K562 (cell line): ENCODE results near the gene IL4I1. TPM values are rescaled to one million over a fixed set of nuclear protein-coding genes. Genes with fewer than 3 reads are reported as not detected.

Experiments
- CBX2 ChIP-seq: fragments of 200-600 bp; sonication (generic); IDR thresholded peaks from one replicate; pipeline ENCODE4 v1.6.1; 2012; ENCODE audit warnings: mild to moderate bottlenecking, low read length, inconsistent platforms; ENCODE audit not compliant: insufficient read depth, poor library complexity, severe bottlenecking
- CBX3 ChIP-seq, 2 experiments: IDR thresholded peaks; 1 replicate in 1 of 2; 2 replicates in 1 of 2; pipeline ENCODE4 v1.6.1; 2012; ENCODE audit warnings: inconsistent platforms in 2 of 2, low read length in 2 of 2, borderline replicate concordance in 1 of 2, control low read depth in 1 of 2
- CHD4 ChIP-seq: fragments of 200-600 bp; sonication (generic); IDR thresholded peaks from 3 replicates; pipeline ENCODE4 v1.6.1; 2012; ENCODE audit warnings: low read depth, mild to moderate bottlenecking, mixed read lengths, low read length, inconsistent platforms; ENCODE audit not compliant: insufficient read depth, insufficient replicate concordance, poor library complexity, severe bottlenecking
- E2F4 ChIP-seq: sonication (generic); formaldehyde crosslinking; IDR thresholded peaks from 2 replicates; pipeline ENCODE4 v1.8.0; 2022; ENCODE audit warnings: mild to moderate bottlenecking, low read depth, missing genetic modification reagents
- ELF1 ChIP-seq: fragments of 200-800 bp; sonication (Bioruptor generic); IDR thresholded peaks from 2 replicates; pipeline ENCODE4 v1.6.1; 2016; ENCODE audit warnings: missing genetic modification characterization, missing compliant biosample characterization
- GABPB1 ChIP-seq: sonication (generic); formaldehyde crosslinking; IDR thresholded peaks from 2 replicates; pipeline ENCODE4 v1.8.0; 2022; ENCODE audit warnings: mild to moderate bottlenecking, missing genetic modification reagents
- HMG20A ChIP-seq: fragments of 450-650 bp; formaldehyde crosslinking; conservative IDR thresholded peaks from 2 replicates; pipeline ENCODE4 v1.4.0; 2020; ENCODE audit warnings: mild to moderate bottlenecking, mixed read lengths
- MAFF ChIP-seq: IDR thresholded peaks from 2 replicates; pipeline ENCODE4 v1.6.1; 2012; ENCODE audit warnings: low read length, improper control_type of control experiment
- MAFG ChIP-seq: fragments of 450-650 bp; conservative IDR thresholded peaks from 2 replicates; pipeline ENCODE4 v1.6.1; 2016; ENCODE audit warnings: missing genetic modification characterization, missing compliant biosample characterization
- MAFK ChIP-seq: IDR thresholded peaks from 2 replicates; pipeline ENCODE4 v1.6.1; 2011; ENCODE audit warnings: low read length, improper control_type of control experiment
- NFE2 ChIP-seq: IDR thresholded peaks from 2 replicates; pipeline ENCODE4 v1.6.1; 2014; ENCODE audit warnings: antibody characterized with exemption, low read depth
- PHB ChIP-seq: fragments of 250-450 bp; sonication (Bioruptor Pico); IDR thresholded peaks from 2 replicates; pipeline ENCODE4 v1.5.0; 2021
- PURB ChIP-seq: sonication (generic); formaldehyde crosslinking; IDR thresholded peaks from 2 replicates; pipeline ENCODE4 v1.9.0; 2021; ENCODE audit warnings: low read depth, mild to moderate bottlenecking, missing genetic modification reagents
- SRF ChIP-seq, 2 experiments: fragments of 250-450, 450-650 bp in 1 of 2; sonication (Bioruptor Pico) in 1 of 2; sonication (generic) in 1 of 2; formaldehyde crosslinking; IDR thresholded peaks; 2 replicates each; pipeline versions ENCODE4 v1.5.0 to v1.5.1; 2020 to 2022; ENCODE audit warnings: mild to moderate bottlenecking in 1 of 2, missing genetic modification reagents in 1 of 2
- XRCC4 ChIP-seq: IDR thresholded peaks from one replicate; pipeline ENCODE4 v1.6.1; 2011; ENCODE audit not compliant: insufficient read depth, insufficient read length; ENCODE audit errors: extremely low read depth
- ZBTB34 ChIP-seq: fragments of 250-450 bp; sonication (Bioruptor Pico); IDR thresholded peaks from 2 replicates; pipeline ENCODE4 v1.8.0; 2021; ENCODE audit warnings: mild to moderate bottlenecking, moderate library complexity
- ZNF134 ChIP-seq: fragments of 250-450 bp; sonication (Bioruptor Pico); conservative IDR thresholded peaks from 2 replicates; pipeline ENCODE4 v1.4.0; 2020
- ZNF75A ChIP-seq: fragments of 450-650 bp; formaldehyde crosslinking; IDR thresholded peaks from 2 replicates; pipeline ENCODE4 v1.4.0; 2020; ENCODE audit warnings: mild to moderate bottlenecking
- polyA plus RNA-seq, 8 experiments: library from polyadenylated mRNA; depleted of rRNA in 4 of 8; stranded (reverse) in 5 of 8; unstranded in 3 of 8; fragments of >200 nt; fragmentation: Nextera tagmentation in 2 of 8; fragmentation: Illumina TruSeq in 1 of 8; extraction: Ambion mirVana in 2 of 8; extraction: Trizol in 1 of 8; gene quantifications; 2 replicates each; pipeline versions ENCODE4 v1.2.1 to v1.2.3, GENCODE V29; 2011 to 2014; ENCODE audit warnings: inconsistent platforms in 1 of 8, missing spikeins in 1 of 8
- total RNA-seq, 7 experiments: library from RNA; depleted of rRNA in 6 of 7; stranded (reverse); fragments of >200 nt in 6 of 7; fragmentation: Illumina TruSeq in 2 of 7; extraction: Trizol in 2 of 7; gene quantifications; 2 replicates each; pipeline versions ENCODE4 v1.2.1 to v1.2.3, GENCODE V29; 2011 to 2021; ENCODE audit warnings: low replicate concordance in 1 of 7
- TF ChIP-seq, protein P1 (sequence below), 2 experiments: fragments of 450-650 bp; formaldehyde crosslinking in 1 of 2; IDR thresholded peaks; 2 replicates each; pipeline versions ENCODE4 v1.4.0 to v1.6.1; 2014 to 2020; ENCODE audit warnings: mild to moderate bottlenecking in 2 of 2, borderline replicate concordance in 1 of 2, low read depth in 1 of 2

The IL4I1 gene
- total and polyA plus RNA-seq, 9 of the 15 experiments (the other 6 are each of a cell fraction or from before 2014, with no cell fraction given) = 0.06 to 0.95 (median 0.43) TPM; not detected in 2

GRCh38 chr19:49848938-49849337, 47.7 kb downstream of the IL4I1 start (continued):
- TF ChIP-seq ZNF134 (CRISPR knock-in tag) = no peak
- TF ChIP-seq PHB (CRISPR knock-in tag) = no peak
- TF ChIP-seq SRF (CRISPR knock-in tag; IDR thresholded peaks at IDR 0.05) = no peak
- TF ChIP-seq NFE2 = peak; percentile 85
- peak; percentile 55 for TF ChIP-seq MAFG (tag)
- TF ChIP-seq CBX3 (IDR thresholded peaks at IDR 0.05; ENCODE audit: borderline replicate concordance in 1 of 2, low read length in 2 of 2) = peak in 1 of 2 experiments; percentile 81; a peak in 1 of 3 replicates
- TF ChIP-seq, protein P1, sequence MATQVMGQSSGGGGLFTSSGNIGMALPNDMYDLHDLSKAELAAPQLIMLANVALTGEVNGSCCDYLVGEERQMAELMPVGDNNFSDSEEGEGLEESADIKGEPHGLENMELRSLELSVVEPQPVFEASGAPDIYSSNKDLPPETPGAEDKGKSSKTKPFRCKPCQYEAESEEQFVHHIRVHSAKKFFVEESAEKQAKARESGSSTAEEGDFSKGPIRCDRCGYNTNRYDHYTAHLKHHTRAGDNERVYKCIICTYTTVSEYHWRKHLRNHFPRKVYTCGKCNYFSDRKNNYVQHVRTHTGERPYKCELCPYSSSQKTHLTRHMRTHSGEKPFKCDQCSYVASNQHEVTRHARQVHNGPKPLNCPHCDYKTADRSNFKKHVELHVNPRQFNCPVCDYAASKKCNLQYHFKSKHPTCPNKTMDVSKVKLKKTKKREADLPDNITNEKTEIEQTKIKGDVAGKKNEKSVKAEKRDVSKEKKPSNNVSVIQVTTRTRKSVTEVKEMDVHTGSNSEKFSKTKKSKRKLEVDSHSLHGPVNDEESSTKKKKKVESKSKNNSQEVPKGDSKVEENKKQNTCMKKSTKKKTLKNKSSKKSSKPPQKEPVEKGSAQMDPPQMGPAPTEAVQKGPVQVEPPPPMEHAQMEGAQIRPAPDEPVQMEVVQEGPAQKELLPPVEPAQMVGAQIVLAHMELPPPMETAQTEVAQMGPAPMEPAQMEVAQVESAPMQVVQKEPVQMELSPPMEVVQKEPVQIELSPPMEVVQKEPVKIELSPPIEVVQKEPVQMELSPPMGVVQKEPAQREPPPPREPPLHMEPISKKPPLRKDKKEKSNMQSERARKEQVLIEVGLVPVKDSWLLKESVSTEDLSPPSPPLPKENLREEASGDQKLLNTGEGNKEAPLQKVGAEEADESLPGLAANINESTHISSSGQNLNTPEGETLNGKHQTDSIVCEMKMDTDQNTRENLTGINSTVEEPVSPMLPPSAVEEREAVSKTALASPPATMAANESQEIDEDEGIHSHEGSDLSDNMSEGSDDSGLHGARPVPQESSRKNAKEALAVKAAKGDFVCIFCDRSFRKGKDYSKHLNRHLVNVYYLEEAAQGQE (IDR thresholded peaks at IDR 0.05; ENCODE audit: borderline replicate concordance) = 0 out of 2 replicates have a peak, but pooled peaks have one; percentile 4
- TF ChIP-seq, protein P1 (CRISPR knock-in tag; IDR thresholded peaks at IDR 0.05; ENCODE audit: low read depth) = no peak
- no peak for TF ChIP-seq CHD4
- TF ChIP-seq ZBTB34 = no peak
- TF ChIP-seq E2F4 = no peak
- no peak for TF ChIP-seq XRCC4
- TF ChIP-seq MAFF = peak; percentile 65
- TF ChIP-seq ZNF75A (CRISPR knock-in tag) = no peak
- no peak for TF ChIP-seq CBX2
- TF ChIP-seq ELF1 (tag) = peak; percentile 44; the same call in 1 of the 2 replicates
- no peak for TF ChIP-seq GABPB1 (CRISPR knock-in tag)
- peak; percentile 47; the same call in 1 of the 2 replicates for TF ChIP-seq MAFK
- TF ChIP-seq HMG20A (CRISPR knock-in tag) = no peak
- no peak for TF ChIP-seq PURB (CRISPR knock-in tag)
